ENCODE data around the gene GOLGA2. TPM values are rescaled to one million over a fixed set of nuclear protein-coding genes. Genes with fewer than 3 reads are reported as not detected.
"Not testable (repeated sequence)": the region's sequence is repeated elsewhere in the genome, so short reads cannot be mapped to it uniquely, and the experiment has no call there.

GOLGA2 gene
- total RNA-seq, 1 donor from 2014 or later = 91.5 TPM

DNA sequence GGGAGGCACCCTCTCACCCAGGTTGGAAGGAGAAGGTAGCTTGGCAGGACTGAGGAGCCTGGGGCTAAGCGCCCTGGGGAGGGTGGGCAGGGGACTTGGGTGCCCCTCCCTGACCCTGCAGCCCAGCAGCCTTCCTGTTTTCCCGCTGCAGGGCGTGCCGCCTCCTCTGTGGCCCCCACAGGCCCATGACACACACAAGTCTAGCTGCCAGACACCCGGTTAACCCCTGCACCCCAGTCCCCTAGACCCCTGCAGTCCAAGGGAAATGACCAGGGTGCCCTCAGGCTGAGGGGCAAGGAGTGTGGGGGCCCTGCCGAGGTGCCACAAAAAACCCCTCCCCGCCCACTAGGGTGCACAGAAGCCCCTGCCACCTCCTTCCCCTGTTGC, 33.0 kb downstream of the GOLGA2 start:
- DNase-seq (ENCODE audit: extremely low spot score, unreplicated experiment) = no peak
- TF ChIP-seq, protein P1, sequence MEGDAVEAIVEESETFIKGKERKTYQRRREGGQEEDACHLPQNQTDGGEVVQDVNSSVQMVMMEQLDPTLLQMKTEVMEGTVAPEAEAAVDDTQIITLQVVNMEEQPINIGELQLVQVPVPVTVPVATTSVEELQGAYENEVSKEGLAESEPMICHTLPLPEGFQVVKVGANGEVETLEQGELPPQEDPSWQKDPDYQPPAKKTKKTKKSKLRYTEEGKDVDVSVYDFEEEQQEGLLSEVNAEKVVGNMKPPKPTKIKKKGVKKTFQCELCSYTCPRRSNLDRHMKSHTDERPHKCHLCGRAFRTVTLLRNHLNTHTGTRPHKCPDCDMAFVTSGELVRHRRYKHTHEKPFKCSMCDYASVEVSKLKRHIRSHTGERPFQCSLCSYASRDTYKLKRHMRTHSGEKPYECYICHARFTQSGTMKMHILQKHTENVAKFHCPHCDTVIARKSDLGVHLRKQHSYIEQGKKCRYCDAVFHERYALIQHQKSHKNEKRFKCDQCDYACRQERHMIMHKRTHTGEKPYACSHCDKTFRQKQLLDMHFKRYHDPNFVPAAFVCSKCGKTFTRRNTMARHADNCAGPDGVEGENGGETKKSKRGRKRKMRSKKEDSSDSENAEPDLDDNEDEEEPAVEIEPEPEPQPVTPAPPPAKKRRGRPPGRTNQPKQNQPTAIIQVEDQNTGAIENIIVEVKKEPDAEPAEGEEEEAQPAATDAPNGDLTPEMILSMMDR (conservative IDR thresholded peaks at IDR 0.05) = no peak
- no peak overlapping the region for H3K27ac Mint-ChIP-seq
- H3K27me3 Mint-ChIP-seq = no peaks in the 10 kb centered on the region
- H3K9me3 Mint-ChIP-seq = no peaks in the 10 kb centered on the region
- peaks cover 14% of the 10 kb centered on the region for H3K4me1 Mint-ChIP-seq (ENCODE audit: unreplicated experiment)
- no peaks in the 10 kb centered on the region for H3K36me3 Mint-ChIP-seq
- H3K4me3 Mint-ChIP-seq = peak overlapping the region; percentile 59

DNA sequence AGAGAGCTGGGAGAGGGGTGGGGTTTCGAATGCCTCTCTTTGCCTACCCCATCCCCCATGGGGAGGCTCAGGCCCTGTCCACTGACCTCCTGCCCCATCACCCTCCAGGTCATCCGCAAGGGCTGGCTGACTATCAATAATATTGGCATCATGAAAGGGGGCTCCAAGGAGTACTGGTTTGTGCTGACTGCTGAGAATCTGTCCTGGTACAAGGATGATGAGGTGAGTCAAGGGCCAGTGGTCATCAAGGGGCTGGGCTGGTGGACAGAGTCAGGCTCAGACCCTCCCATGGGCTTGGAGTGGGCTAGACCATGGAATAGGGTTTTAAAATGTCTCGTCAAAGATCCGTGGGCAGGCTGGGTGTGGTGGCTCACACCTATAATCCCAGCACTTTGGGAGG, 33.7 kb downstream of the GOLGA2 start:
- H3K27ac Mint-ChIP-seq = no peak overlapping the region
- no peaks in the 10 kb centered on the region for H3K36me3 Mint-ChIP-seq
- H3K27me3 Mint-ChIP-seq = no peaks in the 10 kb centered on the region
- peak overlapping the region; percentile 7 for H3K4me3 Mint-ChIP-seq
- no peaks in the 10 kb centered on the region for H3K9me3 Mint-ChIP-seq
- peaks cover 14% of the 10 kb centered on the region for H3K4me1 Mint-ChIP-seq (ENCODE audit: unreplicated experiment)
- DNase-seq (ENCODE audit: extremely low spot score, unreplicated experiment) = no peak
- TF ChIP-seq, protein P1 (conservative IDR thresholded peaks at IDR 0.05) = no peak

DNA sequence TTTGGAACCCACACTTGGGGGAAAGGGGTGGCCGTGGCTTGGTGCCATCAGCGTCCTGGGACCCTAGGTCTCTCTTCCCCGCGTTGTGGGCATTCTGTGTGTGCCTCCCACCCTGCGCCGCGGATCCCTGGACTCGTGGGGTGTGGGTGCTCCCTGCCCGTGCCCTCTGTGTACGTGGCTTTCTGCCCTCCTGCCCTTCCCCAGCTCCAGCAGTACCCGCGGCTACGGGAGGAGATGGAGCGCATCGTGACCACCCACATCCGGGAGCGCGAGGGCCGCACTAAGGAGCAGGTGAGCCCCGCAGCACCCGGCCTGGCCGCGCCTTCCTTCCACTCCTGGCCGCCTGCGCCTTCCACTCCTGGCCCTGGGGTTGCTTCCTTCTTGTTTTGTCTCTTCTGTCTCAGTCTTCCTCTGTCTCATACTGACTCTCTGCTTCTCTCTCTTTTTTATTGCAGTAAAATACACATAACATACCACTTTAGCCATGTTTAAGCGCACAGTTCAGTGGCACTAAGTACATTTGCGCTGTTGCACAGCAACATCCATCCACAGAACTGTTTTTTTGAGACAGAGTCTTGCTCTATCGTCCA, 41.9 kb downstream of the GOLGA2 start:
- TF ChIP-seq, protein P1 (conservative IDR thresholded peaks at IDR 0.05) = no peak
- no peak overlapping the region for H3K4me3 Mint-ChIP-seq
- no peaks in the 10 kb centered on the region for H3K4me1 Mint-ChIP-seq (ENCODE audit: unreplicated experiment)
- peaks cover 3% of the 10 kb centered on the region for H3K36me3 Mint-ChIP-seq
- no peaks in the 10 kb centered on the region for H3K27me3 Mint-ChIP-seq
- no peaks in the 10 kb centered on the region for H3K9me3 Mint-ChIP-seq
- no peak for DNase-seq (ENCODE audit: extremely low spot score, unreplicated experiment)
- H3K27ac Mint-ChIP-seq = no peak overlapping the region

DNA sequence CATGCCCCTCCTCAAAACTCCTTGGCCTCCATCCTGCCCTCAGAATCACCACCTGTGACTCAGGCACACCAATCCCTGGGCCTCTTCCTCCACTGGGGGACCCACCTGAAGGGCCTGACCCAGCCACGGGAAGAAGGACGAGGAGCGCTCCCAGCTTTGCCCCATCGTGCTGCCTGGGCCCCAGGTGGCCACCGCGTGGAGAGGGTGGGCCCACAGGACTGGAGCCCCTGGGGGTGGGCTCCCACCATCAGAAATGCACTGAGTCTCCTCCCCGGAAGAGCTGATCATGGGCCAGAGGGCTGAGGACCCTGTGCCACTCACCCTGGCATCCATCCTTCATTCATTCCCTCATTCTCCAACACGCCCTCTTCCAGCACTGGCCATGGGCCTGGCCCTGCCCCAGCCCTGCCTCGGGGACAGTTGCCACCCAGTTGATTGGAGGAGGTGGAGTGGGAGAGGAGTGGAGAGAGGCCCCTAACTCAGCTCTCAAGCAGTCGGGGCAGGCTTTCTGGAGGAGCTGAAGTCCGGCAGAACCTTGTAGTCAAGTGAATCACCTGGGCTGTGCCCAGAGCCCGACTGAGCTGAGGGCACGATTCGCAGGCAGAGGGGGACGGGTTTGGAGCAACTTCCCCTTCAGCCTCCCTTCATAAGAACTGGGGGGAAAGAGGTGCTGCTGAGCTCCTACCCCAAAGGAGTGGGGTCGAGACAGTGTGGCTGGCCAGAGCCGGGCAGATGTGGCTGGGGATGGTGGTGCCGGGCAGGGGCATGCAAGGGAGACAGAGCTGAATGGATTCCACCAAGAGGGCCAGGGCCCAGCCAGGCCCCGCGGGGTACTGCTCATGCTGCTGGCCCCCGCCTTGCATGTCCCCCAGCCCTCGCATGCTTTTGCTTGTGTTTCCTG, 43.0 kb downstream of the GOLGA2 start:
- no peaks in the 10 kb centered on the region for H3K9me3 Mint-ChIP-seq
- no peak for DNase-seq (ENCODE audit: extremely low spot score, unreplicated experiment)
- H3K27me3 Mint-ChIP-seq = no peaks in the 10 kb centered on the region
- H3K27ac Mint-ChIP-seq = no peak overlapping the region
- TF ChIP-seq, protein P1 (conservative IDR thresholded peaks at IDR 0.05) = no peak
- H3K4me1 Mint-ChIP-seq (ENCODE audit: unreplicated experiment) = no peaks in the 10 kb centered on the region
- H3K36me3 Mint-ChIP-seq = peaks cover 3% of the 10 kb centered on the region
- no peak overlapping the region for H3K4me3 Mint-ChIP-seq

DNA sequence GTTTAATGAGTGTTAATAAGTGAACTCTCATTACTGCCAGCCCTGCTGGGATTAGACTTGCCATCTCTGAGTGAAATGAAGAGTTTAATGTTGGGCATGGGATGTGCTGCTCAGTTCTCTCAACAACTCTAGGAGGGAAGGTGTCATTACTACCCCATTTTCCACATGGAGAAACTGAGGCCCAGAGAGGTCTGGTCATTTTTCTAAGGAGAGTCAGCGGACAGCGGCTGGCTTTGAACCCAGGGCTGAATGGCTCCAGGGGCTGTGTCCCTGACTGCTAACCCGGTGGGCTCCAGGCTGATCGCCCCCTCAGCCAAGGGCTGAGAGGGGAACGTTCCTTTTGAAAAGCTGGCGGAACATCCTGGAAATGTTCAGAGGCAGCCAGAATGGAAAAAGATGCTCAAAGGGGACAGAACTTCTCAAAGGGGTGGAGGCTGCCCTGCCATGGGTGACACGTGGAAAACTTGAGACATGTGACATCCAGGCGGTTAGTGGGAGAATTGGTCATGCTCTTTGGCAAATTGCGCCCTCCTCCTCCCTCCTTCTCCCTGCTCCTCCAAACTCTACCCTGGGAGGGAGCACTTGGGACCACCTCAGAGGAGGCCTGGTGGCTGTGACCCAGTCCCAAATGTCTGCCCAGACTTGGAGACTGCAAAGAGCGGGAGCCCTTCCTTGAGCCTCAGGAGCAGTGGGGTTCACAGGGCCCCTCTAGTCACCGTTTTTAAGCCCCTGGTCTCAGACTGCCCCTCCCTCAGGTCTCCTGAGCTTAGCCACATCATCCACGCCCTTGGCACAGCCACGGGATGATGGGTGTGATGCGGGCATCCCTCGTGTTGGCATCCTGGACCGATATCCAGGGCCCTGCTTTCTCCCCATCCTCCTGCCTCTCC, 43.9 kb downstream of the GOLGA2 start:
- Mint-ChIP-seq H3K4me1 (ENCODE audit: unreplicated experiment) (no peaks in the 10 kb centered on the region), H3K27ac (no peak overlapping the region), H3K36me3 (peaks cover 3% of the 10 kb centered on the region), H3K9me3 (no peaks in the 10 kb centered on the region), H3K27me3 (no peaks in the 10 kb centered on the region), H3K4me3 (no peak overlapping the region)
- no peak for DNase-seq (ENCODE audit: extremely low spot score, unreplicated experiment)
- TF ChIP-seq, protein P1 (conservative IDR thresholded peaks at IDR 0.05) = no peak

DNA sequence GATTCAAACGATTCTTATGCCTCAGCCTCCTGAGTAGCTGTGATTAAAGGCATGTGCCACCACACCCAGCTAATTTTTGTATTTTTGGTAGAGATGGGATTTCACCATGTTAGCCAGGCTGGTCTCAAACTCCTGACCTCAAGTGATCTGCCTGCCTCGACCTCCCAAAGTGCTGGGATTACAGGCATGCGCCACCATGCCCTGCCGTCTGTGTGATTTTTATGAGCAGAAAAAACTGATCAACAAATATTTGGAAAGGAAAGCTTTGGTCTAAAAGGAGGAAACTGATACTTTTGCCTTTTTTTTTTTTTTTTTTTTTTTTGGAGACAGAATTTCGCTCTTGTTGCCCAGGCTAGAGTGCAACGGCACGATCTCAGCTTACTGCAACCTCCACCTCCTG, 44.9 kb downstream of the GOLGA2 start:
- DNase-seq (ENCODE audit: extremely low spot score, unreplicated experiment); H3K4me1 Mint-ChIP-seq (ENCODE audit: unreplicated experiment); H3K4me3 Mint-ChIP-seq; H3K36me3 Mint-ChIP-seq; H3K9me3 Mint-ChIP-seq; H3K27me3 Mint-ChIP-seq; H3K27ac Mint-ChIP-seq: not testable (repeated sequence)

All from type B pancreatic cell (in vitro differentiated cells).